GM12801 (cell line): ENCODE results near the gene ABCA2.

ENCODE experiments used
- CTCF ChIP-seq: IDR thresholded peaks from one replicate; pipeline ENCODE4 v1.5.1; 2011; ENCODE audit warnings: control low read depth; ENCODE audit not compliant: insufficient read length; ENCODE audit errors: extremely low read depth

Gene ABCA2

GRCh38 chr9:136985853-136986252 lies 42.2 kb downstream of the ABCA2 start:
- TF ChIP-seq CTCF = no peak

- no peak for TF ChIP-seq CTCF
These were observed 42.9 kb downstream of the ABCA2 start for GRCh38 chr9:136985027-136985602.

GRCh38 chr9:136984464-136985026 lies 43.5 kb downstream of the ABCA2 start:
- TF ChIP-seq CTCF = no peak

- no peak for TF ChIP-seq CTCF
These were observed 44.3 kb downstream of the ABCA2 start for GRCh38 chr9:136983656-136984314.

GRCh38 chr9:136983167-136983566 lies 44.9 kb downstream of the ABCA2 start:
- TF ChIP-seq CTCF = no peak

GRCh38 chr9:136982232-136983051 lies 45.6 kb downstream of the ABCA2 start, which contains the start of gene LCNL1:
LCNL1 (plus strand) TSS chr9:136982993; CDS start chr9:136983587, 594 bp downstream.
- TF ChIP-seq CTCF = no peak

- TF ChIP-seq CTCF = no peak
These were observed 46.3 kb downstream of the ABCA2 start for GRCh38 chr9:136981588-136982231.
